Stimulated activated CD4-positive, alpha-beta T cell treated with anti-CD3 and anti-CD28 coated beads, Interleukin-15, amount 100 ng/mL, for 24 hours (primary cell): ENCODE data around the gene HGS.
A peak's percentile ranks its signal among the peaks of the same experiment; 100 is the strongest.
"Not testable (repeated sequence)": the region's sequence is repeated elsewhere in the genome, so short reads cannot be mapped to it uniquely, and the experiment has no call there.

Experiments
- DNase-seq: peaks from one replicate; pipeline ENCODE4 v3.0.0-alpha.2; 2020

Gene HGS

GRCh38 chr17:81722184-81723120, 38.6 kb downstream of the HGS start:
- DNase-seq, result peak; percentile 20

DNA sequence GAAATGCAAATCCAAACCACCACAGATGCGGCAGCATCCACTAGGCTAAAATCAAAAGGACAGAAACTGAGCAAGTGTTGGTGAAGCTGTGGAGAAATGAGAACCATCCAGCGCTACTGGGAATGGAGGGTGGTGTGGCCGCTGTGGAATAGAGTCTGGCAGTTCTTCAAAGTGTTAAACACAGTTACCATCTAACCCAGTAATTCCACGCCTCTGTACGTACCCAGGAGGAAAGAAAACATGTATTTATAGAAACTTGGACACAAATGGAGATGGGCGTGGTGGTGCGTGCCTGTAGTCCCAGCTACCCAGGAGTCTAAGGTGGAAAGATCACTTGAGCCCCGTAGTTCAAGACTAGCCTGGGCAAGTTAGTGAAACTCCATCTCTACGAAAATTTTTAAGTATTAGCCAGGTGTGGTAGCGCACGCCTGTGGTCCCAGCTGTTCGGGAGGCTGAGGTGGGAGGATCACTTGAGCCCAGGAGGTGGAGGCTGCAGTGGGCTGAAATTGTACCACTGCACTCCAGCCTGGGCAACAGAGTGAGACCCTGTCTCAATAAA, 39.9 kb downstream of the HGS start:
- DNase-seq, result peak; percentile 2

GRCh38 chr17:81725439-81725838, 41.6 kb downstream of the HGS start:
- no peak for DNase-seq

DNA sequence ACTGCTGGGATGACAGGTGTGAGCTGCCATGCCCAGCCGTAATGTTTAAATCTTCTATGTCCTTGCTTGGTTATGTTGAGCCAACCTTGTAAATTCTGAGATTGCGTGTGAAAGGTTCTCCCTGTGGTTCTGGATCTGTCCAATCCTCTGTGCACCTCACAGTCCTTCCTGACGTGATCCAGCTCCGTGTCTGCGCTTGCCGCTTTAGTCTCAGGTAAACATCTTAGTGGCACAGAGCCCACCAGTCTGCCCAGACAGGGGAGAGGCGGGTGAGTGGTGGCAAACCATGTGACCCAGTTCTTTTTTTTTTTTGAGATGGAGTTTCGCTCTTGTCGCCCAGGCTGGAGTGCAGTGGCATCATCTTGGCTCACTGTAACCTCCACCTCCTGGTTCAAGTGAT, 42.2 kb downstream of the HGS start:
- no peak for DNase-seq

DNA sequence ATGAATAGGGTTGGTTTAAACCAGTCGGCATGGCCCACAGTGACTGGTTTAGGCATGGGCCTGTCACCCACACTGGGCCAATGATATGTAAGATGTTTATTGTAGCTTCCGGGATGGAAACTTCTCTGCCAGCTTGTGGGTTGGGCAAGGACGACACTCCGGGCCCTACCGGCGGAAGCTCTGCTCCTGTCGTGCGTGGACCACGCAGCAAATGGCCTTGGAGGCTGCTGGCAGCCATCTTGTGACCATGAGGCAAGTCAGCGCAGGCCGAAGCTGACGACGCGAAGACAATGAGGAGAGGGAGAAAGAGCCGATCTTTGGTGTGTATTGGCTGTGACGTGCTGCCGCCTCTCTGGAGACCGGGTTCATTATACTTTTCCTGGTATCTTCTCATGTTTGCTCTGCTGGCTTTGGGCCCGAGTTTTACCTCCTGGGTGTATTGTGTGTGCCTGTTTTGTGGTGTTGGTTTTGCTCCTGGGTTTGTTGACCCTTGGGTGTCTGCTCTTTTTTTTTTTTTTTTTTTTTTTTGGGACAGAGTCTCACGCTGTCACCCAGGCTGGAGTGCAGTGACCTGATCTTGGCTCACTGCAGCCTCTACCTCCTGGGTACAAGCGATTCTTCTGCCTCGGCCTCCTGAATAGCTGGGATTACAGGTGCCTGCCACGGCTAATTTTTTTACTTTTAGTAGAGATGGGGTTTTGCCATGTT, 43.7 kb downstream of the HGS start:
- no peak for DNase-seq

DNA sequence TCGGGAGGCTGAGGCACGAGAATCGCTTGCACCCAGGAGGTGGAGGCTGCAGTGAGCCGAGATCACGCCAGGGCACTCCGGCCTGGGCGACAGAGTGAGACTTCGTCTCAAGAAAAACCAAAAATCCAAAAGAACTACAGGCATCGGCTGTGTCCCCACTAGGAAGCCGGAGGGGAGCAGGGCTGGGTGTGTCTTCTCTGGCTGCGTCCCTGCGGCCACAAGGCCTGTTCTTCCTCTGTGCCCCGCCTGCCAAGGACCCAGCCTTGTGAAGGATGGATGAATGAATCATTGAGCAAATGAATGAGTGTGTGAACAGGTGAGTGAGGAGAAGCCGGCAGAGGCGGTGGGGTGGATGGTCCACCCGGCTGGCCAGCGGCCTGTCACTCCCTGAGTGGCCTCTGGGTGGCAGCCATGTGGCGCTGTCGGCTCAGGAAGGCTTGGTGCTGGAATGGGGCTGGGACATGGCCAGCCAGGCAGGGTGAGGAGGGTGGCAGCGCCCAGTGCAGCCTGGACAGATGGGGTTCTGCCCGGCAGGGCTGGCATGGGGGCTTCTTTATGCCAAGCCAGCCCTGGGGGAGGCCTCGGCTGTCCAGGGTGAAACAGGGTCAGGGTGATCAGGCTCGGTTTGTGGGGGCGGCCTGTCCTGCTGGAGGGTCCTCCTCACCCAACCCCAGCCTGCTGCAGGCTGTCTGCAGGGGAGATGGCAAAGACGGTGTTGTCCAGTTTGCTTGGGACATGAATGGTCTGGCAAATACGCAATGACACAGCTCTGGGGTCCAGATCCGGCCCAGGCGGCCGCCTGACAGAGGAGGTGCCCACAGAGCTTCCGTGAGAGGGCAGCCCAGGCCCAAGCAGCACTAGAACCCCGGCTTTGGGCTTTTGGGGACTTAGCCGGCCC, 49.9 kb downstream of the HGS start:
- DNase-seq, result peak; percentile 81

DNA sequence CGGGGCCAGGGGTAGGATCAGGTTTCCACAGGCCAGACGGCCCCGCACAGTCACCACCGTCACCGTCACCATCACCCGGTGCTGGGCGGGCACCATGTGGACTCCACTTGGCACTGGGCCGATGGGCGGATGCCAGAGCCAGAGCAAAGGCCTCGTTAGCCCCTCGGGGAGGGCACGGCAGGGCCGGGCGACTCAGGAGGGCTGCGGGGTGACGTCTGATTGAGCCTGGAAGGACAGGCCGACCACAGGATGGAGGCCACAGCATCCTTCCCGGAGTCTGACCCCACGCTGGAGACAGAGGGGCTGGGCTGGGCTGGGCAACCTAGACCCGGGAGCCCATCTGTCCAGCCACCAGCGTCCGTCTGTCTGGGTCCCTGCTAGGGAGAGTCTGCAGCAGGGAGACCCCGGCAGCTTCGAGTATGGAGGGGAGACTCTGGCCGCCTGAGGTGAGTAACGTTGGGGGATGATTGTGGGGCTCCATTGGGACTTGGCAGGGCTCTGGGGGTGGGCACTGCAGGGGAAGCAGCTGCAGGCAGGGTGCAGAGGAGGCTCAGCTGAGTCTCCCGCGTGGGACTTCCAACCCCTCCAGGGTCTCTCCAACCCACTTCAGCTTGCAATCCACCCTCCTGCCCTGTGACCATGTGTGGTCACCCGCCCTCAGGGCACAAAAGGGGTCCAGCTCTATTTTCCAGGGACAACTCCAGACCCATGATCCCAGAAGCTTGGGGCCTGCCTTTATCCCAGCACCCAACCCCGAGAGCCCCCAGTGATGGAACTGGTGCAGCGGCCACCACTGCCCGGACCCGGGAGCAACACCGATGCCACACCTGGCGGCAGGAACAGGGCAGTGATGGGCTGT, 50.8 kb downstream of the HGS start:
- no peak for DNase-seq

DNA sequence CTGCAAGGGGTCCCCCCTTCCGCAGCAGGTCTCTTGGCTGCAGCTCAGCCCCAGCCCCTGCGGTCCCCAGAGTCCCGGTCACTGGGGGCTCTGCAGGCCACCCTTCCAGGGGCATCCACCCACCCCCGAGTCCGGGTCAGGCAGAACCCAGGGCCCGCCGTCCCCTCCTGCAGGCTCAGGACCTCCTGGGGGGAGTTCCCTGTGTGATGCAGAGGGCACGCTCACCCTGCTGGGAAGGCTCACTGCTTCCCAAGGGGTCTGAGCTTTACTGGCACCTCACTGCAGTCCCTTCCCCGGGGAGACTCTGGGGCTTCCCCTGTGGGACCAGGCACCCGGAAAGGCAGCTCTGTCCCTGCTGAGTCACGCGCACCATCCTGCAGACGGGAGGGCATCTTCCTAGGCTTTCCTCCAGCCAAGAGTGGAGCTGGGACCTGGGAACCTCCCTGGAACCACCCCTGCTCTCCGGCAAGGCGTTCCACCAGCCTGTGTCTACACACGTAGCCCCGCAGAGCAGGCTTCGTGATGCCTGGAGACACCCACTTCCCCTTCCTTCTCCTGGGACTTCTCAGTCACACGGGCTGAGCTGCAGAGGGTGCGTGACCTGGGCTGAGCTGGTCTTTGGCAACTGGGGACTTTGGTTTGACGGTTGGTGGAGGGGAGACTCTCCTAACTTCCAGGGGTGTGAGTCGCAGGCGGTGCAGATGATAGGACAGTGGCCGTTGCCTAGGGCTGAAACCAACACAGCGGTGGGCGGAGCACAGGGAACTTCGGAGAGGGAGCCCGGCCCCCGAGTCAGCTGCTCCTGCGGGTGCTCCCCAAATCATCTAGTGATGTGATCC, 51.7 kb downstream of the HGS start:
- DNase-seq, result peak; percentile 31

DNA sequence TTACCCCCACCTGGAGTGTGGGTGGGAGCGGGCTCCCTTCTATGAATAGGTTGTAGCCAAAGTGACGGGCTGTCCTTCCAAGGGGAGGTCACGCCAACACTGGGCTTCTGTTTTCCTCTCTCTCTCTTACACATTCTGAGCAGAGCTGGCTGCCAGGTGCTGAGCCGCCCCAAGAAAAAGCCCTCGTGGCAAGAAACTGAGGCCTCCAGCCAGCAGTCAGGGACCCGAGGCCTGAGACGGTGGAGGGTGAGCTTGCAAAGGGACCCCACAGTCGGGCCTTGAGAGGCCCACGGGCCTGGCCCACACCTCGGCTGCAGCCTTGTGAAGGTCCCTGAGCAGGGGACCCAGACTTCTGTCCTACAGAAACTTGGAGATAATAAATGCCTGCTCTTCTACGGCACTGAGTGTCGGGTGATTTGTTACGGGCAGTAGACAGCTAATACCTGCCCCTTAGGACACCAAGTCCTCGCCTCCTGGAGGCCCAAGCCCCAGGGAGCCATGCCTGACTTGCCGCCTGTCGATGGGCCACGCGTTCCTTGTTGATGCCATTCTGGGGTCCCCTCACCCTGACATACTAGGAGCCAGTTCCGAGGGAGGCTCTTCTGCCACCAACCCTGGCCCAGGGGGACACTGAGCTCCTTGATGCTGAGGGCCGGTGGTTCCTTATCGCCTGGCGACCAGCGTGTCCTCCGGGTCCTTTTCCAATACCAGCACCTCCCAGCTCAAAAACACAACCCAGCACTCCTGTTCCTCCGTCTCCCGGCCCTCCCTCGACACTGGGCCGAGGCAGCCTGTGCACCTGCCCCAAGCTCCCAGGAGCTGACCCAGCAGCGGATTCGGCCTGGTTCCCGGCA, 54.4 kb downstream of the HGS start:
- DNase-seq, result no peak

DNA sequence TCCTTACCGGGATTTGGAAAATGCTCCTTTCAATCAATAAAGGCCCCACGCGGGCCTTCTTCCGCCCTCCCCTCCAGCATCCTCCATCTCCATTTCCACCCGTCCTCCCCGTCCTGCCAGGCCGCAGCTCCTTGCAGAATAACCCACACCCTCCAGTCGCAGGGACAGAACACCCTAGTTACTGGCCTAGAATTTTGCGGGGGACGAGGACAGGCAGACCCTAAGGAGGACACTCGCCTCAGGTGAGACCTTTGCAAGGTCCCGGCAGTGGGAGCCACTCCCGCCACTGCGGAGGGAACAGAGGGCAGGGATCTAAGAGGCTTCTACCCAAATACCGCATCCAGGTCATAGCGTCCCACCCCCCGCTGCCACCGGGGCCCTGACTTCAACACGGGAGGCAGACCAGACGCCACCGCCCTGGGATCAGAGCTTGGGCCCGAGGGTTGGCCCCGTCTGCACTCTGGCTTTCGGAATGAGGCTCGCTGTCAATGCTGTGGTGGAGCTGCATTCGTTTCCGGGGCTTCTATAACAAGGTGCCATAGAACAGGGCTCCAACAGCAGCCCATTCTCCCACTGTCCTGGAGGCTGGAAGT, 55.1 kb downstream of the HGS start:
- DNase-seq, result no peak

DNA sequence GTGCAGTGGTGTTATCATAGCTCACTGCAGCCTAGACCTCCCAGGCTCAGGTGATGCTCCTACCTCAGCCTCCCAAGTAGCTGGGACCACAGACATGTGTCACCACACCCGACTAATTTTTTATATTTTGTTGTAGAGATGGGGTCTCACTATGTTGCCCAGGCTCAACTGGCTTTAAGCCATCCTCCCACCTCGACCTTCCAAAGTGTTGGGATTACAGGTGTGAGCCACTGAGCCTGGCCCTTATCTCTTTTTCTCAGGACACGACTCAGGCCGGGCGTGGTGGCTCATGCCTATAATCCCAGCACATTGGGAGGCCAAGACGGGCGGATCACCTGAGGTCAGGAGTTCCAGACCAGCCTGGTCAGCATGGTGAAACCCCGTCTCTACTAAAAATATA, 55.8 kb downstream of the HGS start:
- not testable (repeated sequence) for DNase-seq

- no peak for DNase-seq
Measured at GRCh38 chr17:81740395-81740961, 56.7 kb downstream of the HGS start.

- no peak for DNase-seq
Measured at GRCh38 chr17:81741049-81741593, 57.3 kb downstream of the HGS start.

- DNase-seq, result peak; percentile 7
Measured at GRCh38 chr17:81741594-81742452, 58.0 kb downstream of the HGS start.
